NCI-H510A treated with DMSO at 0.1 percent for 48 hours (cell line): ENCODE measurements around the gene GPR37.

Experiments used
- DNase-seq: peaks from one replicate; lab custom pipeline; 2025; lab: John Stamatoyannopoulos, UW

GPR37 gene, protein sequence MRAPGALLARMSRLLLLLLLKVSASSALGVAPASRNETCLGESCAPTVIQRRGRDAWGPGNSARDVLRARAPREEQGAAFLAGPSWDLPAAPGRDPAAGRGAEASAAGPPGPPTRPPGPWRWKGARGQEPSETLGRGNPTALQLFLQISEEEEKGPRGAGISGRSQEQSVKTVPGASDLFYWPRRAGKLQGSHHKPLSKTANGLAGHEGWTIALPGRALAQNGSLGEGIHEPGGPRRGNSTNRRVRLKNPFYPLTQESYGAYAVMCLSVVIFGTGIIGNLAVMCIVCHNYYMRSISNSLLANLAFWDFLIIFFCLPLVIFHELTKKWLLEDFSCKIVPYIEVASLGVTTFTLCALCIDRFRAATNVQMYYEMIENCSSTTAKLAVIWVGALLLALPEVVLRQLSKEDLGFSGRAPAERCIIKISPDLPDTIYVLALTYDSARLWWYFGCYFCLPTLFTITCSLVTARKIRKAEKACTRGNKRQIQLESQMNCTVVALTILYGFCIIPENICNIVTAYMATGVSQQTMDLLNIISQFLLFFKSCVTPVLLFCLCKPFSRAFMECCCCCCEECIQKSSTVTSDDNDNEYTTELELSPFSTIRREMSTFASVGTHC

GRCh38 chr7:124765401-124766352 is at the start of gene GPR37:
GPR37 (minus strand) TSS chr7:124765792; CDS start chr7:124764976, 816 bp downstream.
- peak; percentile 74 for DNase-seq

GRCh38 chr7:124813994-124814798 is 48.6 kb upstream of the GPR37 start:
- DNase-seq, result no peak

DNA sequence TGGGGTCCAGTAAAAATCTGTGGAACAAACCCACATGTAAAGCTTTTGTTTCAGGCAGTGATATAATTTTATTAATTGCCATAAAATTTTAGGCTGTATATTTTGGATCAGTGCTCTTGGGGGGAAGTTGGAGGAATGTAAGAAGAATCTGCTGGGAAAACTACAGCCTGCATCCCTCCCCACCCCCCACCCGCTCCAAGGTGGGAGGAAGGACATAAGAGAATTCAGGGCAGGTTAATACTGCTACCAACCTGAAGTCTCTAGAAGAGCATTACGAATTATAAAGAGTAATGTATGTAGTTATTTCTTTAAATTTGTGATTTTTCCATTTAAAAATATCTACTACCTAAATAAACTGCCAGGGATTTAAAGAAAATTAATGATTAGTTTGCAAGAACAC is 47.2 kb upstream of the GPR37 start:
- no peak for DNase-seq

GRCh38 chr7:124811341-124811740 is 45.7 kb upstream of the GPR37 start:
- no peak for DNase-seq

- no peak for DNase-seq
These were observed 45.0 kb upstream of the GPR37 start for GRCh38 chr7:124810605-124811004.

DNA sequence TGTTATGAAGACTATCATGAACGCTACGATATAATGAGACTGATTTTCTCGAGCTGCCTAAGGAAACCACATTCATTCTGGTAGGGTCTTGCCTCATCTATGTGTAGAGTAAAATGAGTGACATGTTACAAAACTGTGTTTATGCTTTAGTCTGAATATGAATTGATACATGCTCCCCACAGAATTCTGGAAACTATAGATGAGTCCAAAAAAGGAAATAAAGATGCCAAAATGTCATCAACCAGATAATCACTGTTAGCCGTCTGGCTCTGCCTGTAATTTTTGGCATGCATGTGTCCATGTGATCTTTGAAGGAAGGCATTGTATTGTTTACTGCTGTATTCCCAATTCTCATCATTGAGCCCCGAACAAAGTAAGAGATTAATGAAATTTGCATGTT is 42.6 kb upstream of the GPR37 start:
- no peak for DNase-seq

GRCh38 chr7:124801330-124801895 is 35.8 kb upstream of the GPR37 start:
- no peak for DNase-seq

- DNase-seq, result no peak
These were observed 34.8 kb upstream of the GPR37 start for GRCh38 chr7:124800386-124800785.

DNA sequence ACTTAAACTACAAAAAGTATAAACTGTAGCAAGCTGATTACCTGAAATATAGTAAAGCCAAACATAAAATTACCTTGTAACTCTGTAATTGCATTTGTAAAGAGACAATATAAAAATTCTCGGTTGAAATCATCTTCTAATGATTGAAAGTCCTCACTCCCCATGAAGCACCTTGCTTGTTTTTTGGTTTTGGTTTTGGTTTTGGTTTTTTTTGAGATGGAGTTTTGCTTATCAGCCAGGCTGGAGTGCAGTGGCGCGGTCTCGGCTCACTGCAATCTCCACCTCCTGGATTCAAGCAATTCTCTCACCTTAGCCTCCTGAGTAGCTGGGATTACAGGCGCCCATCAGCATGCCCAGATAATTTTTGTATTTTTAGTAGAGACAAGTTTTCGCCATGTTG is 33.9 kb upstream of the GPR37 start:
- no peak for DNase-seq

- DNase-seq, result no peak
These were observed 31.2 kb upstream of the GPR37 start for GRCh38 chr7:124796771-124797170.

DNA sequence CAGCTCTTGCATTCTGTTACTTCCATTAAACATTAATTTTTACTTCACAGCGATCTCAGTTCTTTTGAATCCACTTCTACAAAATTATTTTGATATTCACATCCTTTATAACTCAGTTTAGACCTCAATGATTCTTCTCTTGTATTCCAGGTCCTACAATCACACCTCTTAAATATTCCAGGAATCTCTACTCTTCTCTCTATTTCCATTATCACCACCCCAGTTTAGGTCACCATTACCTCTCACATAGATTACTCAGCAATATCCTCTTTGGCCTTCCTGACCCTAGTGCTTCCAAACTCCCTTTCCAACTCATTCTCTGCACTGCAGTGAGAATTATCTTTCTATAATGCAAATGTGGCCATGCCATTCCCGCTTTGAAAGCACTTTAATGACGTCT is 27.1 kb upstream of the GPR37 start:
- no peak for DNase-seq

DNA sequence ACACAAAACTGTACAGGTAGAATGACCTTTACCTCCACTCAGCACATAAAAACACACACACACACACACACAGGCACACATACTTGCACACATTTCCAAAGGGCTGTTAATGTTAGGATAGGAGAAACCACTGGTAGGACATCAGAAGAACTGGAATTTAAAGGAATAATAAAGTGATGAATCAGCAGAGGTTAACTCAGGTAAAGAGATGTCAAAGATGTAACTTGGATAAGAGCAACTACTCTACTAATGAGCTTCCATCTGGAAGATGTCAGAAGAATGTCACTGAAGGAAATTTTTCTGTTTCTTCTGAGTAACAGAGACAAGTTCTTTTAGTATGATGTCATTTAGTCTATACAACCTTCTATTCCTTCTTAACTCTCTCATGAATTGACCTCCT is 26.4 kb upstream of the GPR37 start:
- DNase-seq, result no peak

DNA sequence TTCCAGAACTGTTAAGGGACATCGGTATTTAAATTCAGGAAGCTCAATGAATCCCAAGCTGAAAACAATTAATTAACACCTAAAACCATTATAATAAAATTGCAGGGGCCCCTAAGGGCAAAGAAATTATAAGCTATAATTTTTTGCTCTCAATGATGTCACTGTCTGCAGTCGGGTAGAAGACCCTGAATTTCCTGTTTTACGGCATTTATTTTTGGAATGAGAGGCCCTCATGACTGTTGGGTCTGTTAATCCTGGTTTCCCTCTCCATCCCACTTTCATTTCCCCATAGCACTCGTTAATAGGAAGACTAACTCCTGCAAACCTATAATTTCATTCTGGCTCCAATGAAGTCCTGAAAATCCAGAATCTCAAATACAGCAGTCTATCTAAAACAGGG is 25.8 kb upstream of the GPR37 start:
- DNase-seq, result no peak

- no peak for DNase-seq
These were observed 25.1 kb upstream of the GPR37 start for GRCh38 chr7:124790645-124791044.

GRCh38 chr7:124785994-124786393 is 20.4 kb upstream of the GPR37 start:
- no peak for DNase-seq

GRCh38 chr7:124784879-124785818 is 19.6 kb upstream of the GPR37 start:
- peak; percentile 66 for DNase-seq

GRCh38 chr7:124783271-124783670 is 17.7 kb upstream of the GPR37 start:
- DNase-seq, result no peak

GRCh38 chr7:124781907-124782734 is 16.5 kb upstream of the GPR37 start:
- DNase-seq, result no peak

- no peak for DNase-seq
These were observed 15.8 kb upstream of the GPR37 start for GRCh38 chr7:124781418-124781817.
